GM18861 (cell line): ENCODE results near the gene NMRAL1.
A peak's percentile ranks its signal among the peaks of the same experiment; 100 is the strongest.

Experiments
- ATAC-seq: cut with Tn5 transposase; IDR thresholded peaks from one replicate; pipeline ENCODE4 v1.9.1; 2021; ENCODE audit not compliant: unreplicated experiment

NMRAL1 gene

DNA sequence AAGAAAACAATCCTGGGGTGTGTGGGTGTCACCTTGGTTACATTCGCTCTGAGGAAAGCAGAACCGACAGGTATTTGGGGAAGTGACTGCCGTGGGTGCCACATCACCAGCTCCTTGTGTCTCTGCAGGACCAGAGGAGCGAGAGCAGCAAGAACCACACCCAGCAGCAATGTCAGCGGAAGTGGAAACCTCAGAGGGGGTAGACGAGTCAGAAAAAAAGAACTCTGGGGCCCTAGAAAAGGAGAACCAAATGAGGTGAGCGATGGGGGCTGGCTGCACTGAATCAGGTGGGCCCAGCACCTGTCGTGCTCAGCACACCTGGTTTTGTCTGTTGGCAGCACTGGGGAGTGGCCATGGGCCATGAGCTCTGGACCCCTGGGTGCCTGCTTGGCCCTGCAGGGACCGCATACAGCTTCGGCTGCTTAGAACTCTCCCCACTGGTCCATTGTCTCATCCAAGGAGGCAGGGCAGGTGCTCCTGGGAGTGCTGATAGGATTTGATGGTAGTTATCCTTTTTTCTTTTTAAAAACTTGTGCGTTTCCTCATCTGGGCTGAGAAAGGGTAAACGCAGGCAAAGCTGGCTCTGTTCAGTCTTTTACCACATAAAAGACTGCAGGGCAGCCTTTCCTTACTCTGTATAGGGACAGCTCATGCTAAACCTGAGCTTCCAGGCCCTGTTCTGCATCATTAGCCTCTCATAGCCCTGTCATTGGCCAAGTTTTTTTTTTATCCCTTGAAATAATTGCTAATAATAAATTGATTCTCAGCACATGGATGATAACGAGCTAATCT is 31.1 kb upstream of the NMRAL1 start:
- peak; percentile 67 for ATAC-seq

GRCh38 chr16:4501071-4501478 is 26.6 kb upstream of the NMRAL1 start:
- ATAC-seq: no peak

- ATAC-seq: no peak
Measured at GRCh38 chr16:4500272-4500671, 25.8 kb upstream of the NMRAL1 start.

GRCh38 chr16:4499196-4499555 is 24.8 kb upstream of the NMRAL1 start:
- ATAC-seq: no peak

GRCh38 chr16:4498546-4499195 is 24.2 kb upstream of the NMRAL1 start:
- ATAC-seq: no peak

DNA sequence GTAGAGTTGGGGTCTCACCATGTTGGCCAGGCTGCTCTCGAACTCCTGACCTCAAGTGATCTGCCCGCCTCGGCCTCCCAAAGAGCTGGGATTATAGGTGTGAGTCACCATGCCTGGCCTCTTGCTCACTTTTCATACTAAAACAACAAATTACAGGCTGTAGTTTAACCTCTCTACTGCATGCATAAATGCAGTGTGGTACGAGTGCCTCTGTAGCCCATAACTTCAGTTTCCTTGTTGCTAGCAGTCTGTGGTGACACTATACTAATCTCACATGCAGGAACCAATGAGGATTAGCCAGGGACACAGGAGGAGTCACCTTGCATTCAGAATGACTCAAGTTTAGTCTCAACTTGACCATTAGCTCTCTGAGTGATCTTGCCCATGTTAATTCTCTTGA is 21.9 kb upstream of the NMRAL1 start:
- no peak for ATAC-seq

GRCh38 chr16:4495766-4496165 is 21.3 kb upstream of the NMRAL1 start:
- ATAC-seq: no peak

GRCh38 chr16:4494746-4495490 is 20.5 kb upstream of the NMRAL1 start:
- ATAC-seq: no peak

DNA sequence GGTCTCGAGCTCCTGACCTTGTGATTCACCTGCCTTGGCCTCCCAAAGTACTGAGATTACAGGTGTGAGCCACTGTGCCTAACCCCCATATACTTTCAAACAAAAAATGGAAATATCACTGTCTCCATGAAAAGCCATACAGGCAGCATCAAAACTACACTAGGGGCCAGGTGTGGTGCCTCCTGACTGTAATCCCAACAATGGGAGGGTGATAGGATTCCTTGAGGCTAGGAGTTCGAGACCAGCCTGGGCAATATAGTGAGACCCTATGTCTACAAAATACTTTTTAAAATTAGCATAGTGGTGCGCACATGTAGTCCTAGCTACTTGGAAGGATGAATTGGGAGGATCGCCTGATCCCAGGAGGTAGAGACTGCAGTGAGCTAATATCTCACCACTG is 17.5 kb upstream of the NMRAL1 start:
- ATAC-seq: no peak

- no peak for ATAC-seq
Measured at GRCh38 chr16:4489030-4489429, 14.6 kb upstream of the NMRAL1 start.

GRCh38 chr16:4488499-4488967 is 14.1 kb upstream of the NMRAL1 start:
- ATAC-seq: no peak

- ATAC-seq: no peak
Measured at GRCh38 chr16:4487955-4488498, 13.6 kb upstream of the NMRAL1 start.

DNA sequence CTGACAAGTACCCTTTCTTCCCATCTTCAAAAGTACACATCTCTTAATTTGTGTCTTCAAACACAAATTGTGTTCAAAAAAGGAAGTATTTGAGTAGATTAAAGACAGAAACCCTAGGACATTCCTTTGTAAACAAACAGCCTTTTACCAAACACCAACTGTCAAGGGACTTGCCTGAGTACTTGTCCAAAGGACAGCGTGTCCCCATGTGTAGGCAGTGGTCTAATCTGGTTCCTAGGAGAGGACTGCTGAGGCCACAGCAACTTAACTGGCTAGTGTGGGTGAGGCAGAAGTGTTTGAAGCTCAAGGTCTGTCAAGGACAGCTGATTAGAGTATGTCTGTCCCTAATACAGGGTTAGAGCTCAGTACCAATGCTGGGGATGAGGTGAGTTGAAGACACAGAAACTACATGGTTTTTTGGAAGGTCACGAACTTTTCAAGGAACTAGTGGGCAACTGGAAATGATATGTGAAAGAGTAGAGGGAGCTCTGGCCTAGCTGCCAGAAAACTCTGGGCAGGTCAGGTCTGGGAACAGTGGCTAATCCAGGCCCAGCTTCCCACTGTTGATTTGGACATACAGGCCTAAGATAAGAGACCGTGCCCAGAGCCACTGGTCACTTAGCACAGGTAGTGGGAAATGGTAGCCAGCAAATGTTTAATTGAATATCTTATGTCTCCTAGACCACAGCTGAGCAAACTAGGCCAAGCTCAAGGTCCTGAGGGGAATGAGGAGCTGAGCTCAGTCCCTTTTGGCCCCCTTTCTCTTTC is 11.9 kb upstream of the NMRAL1 start:
- no peak for ATAC-seq

DNA sequence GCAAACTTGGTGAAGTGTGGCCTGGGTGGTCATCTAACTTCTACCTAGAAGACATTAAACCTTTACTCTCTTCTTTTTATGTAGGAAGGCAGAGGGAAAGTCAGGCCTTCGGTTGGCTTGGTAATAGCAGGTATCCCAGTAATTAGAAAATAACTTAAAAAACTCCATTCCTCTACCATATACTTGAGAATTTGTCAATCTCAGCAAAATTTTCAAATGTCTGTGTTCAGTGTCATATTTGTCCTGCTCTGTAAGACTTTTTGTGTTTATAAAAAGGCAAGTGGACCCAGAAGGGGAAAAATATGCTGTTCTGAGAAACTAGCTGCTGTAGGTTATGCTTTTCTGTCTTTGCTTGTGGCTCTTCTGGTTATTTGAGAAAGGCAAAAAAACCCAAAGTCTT is 7.5 kb upstream of the NMRAL1 start:
- no peak for ATAC-seq

DNA sequence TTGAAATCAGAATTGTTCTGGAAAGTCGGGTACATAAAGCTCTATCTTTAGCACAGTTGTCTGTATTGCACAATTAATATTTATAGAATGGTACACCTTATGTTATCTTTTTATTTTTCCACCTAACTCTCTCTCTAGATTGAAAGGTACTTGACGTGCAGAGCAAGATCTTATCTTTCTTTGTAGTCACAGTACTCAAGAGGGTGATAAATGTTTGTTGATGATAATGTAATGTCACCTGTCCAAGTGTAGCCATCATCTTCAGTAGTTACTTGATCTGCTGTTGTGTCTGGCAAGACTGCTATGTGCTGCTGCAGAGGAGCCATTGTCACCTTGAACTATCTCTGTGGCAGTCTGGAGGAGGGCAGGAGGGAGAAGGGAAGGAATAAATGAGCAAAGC is 7.1 kb upstream of the NMRAL1 start:
- no peak for ATAC-seq

DNA sequence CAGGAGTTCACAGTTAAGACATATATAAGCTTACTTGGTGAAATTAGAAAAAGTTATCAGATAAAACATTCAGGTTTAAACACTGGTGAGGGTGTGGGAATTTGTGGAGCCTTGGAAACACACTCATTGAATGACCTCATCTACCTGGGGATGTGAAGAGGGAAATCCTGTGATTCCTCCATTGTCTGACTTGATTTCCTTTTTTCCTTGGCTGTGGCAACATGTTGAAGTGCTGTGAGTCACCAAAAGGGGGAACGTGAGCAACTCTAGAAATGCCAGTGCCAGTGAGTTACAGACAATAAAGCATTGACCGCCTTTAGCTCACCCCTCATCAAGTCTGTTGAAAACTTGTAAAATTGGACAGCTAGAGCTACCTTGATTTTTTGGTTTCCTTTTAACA is 3.5 kb upstream of the NMRAL1 start:
- ATAC-seq: no peak

DNA sequence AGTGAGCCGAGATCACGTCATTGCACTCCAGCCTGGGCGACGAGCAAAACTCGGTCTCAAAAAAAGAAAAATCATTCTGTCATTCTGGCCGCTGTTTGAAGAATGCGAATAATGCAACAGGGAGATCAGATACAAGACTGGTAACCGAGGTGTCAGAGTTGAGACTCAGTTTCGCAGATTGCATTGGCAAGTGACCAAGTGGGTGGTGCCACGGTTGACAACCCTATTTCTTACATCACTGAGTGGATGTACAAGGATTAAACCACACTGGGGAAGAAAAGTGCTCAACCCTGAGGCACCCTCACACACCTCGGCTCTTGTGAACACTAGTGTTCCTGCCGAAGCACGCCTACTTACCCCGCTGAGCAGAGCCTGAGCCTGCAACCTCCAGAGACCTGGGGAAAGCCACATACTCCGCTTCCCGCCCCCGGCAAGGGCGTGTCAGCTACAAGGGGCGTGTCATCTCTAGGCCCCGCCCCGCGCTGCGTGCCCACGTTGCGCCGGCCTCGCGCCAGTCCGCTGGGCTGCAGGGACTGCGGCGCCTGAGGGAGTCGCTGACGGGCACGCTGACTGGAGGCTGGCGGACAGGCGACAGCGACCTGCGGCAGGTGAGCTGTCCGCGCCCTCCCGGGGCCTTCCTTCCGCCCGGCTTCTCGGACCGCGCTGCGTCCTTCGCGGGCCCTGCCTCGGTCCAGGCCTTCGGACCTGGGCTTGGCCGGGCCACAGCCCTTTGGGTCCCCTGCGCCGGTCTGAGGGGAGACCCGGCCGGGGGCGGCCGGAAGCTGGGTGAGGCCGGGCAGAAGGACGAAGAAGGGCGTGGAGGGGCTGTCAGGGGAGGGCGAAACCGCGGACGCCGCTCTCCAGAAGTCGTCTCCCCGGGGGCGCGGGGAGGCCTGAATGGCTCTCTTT is 1.7 kb upstream of the NMRAL1 start, which contains the start of gene HMOX2:
Gene HMOX2 (plus strand): TSS at position 519 of the 909 bp plus-strand sequence. CDS start 29,127 bp downstream, outside the sequence.
- peak; percentile 87 for ATAC-seq

DNA sequence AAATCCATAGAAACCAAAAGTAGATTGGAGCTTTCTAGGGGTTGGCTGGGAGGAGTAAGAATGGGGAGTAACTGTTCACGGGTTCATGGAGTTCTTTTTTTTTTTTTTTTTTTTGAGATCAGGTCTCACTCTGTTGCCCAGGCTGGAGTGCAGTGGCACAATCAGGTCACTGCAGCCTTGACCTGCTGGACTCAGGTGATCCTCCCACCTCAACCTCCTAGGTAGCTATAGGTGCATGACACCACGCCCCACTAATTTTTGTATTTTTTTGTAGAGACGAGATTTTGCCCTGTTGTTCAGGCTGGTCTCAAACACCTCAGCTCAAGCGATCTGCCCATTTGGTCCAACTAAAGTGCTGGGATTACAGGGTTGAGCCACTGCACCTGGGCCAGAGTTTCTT is 1.5 kb downstream of the NMRAL1 start:
- no peak for ATAC-seq

GRCh38 chr16:4471869-4472268 is 2.6 kb downstream of the NMRAL1 start:
- no peak for ATAC-seq

DNA sequence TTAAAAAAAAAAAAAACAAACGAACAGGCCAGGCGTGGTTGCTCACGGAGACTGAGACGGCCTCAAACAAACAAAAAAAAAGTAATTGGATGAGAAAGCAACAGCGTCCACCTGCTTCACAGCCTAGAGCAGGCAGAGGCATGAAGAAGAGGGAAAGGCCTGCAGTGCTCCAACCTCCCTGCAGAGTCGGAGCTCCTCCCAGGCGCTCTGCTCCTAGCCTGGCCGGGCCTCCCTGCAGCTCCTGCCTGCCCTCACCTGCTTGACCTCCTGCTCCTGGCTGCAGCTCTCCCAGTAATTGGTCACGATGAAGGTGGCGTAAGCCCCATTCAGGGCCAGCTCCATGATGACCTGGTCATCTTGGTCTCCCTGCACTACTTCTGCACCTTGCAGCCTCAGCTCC is 5.5 kb downstream of the NMRAL1 start:
- ATAC-seq: no peak
